ENCODE results near the gene RASA2. TPM values are rescaled to one million over a fixed set of nuclear protein-coding genes. Genes with fewer than 3 reads are reported as not detected.

RASA2 gene
- total and polyA plus RNA-seq, 10 of the 15 experiments (the other 5 are each of a cell fraction or from before 2014, with no cell fraction given), result 1.9 to 9.4 (median 7.2) TPM

DNA sequence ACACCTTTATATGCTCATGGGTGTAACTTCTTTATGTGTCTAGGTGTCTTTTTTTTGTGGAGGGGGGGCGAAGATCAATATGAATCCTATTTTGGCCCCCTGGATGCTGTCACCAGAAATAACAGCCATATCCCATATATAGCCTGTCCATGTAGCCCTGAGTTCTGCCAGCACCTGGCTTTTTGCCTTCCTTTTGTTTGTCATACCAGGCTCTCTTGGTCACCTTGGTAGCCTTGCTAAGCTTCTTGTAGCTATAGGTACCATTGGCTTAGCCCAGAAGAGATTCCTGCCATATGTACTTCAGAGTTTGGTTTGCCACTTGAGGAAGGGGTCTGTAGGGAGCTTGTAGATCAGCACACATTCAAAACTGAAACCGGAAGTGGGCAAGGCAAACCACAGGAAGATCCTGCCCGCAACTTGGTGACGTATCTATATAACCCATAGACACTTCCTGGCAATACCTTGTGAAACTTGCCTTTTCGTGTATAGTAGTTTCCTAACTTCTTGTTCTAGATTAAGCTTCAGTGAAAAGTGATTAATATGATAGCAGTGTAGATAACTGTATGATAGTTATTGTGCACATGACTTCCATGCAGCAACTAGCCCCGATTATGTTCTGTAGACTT is 11.9 kb downstream of the RASA2 start (continued):
- TF ChIP-seq, protein P1, sequence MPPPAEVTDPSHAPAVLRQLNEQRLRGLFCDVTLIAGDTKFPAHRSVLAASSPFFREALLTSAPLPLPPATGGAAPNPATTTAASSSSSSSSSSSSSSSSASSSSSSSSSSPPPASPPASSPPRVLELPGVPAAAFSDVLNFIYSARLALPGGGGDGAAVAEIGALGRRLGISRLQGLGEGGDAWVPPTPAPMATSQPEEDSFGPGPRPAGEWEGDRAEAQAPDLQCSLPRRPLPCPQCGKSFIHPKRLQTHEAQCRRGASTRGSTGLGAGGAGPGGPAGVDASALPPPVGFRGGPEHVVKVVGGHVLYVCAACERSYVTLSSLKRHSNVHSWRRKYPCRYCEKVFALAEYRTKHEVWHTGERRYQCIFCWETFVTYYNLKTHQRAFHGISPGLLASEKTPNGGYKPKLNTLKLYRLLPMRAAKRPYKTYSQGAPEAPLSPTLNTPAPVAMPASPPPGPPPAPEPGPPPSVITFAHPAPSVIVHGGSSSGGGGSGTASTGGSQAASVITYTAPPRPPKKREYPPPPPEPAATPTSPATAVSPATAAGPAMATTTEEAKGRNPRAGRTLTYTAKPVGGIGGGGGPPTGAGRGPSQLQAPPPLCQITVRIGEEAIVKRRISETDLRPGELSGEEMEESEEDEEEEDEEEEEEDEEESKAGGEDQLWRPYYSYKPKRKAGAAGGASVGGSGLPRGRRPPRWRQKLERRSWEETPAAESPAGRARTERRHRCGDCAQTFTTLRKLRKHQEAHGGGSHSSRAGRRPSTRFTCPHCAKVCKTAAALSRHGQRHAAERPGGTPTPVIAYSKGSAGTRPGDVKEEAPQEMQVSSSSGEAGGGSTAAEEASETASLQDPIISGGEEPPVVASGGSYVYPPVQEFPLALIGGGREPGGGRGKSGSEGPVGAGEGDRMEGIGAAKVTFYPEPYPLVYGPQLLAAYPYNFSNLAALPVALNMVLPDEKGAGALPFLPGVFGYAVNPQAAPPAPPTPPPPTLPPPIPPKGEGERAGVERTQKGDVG (CRISPR knock-in tag; IDR thresholded peaks at IDR 0.05), result no peak
- TF ChIP-seq RELA (IDR thresholded peaks at IDR 0.05; ENCODE audit: borderline replicate concordance, partially characterized antibody), result no peak
- TF ChIP-seq POU2F2 (IDR thresholded peaks at IDR 0.05; ENCODE audit: borderline replicate concordance, low read depth, low read length), result peak; percentile 55; the same call in 1 of the 3 replicates
- no peak for TF ChIP-seq JUNB (IDR thresholded peaks at IDR 0.05)
- TF ChIP-seq YY1 (IDR thresholded peaks at IDR 0.05; ENCODE audit: low read depth, low read length), result no peak
- TF ChIP-seq NFYA (IDR thresholded peaks at IDR 0.05; ENCODE audit: borderline replicate concordance, low read depth, low read length), result no peak
- peak; percentile 77 for TF ChIP-seq IRF4 (IDR thresholded peaks at IDR 0.05; ENCODE audit: low read depth, low read length)
- no peak for TF ChIP-seq BRCA1 (IDR thresholded peaks at IDR 0.05; ENCODE audit: low read depth, low read length)
- TF ChIP-seq, protein P2, sequence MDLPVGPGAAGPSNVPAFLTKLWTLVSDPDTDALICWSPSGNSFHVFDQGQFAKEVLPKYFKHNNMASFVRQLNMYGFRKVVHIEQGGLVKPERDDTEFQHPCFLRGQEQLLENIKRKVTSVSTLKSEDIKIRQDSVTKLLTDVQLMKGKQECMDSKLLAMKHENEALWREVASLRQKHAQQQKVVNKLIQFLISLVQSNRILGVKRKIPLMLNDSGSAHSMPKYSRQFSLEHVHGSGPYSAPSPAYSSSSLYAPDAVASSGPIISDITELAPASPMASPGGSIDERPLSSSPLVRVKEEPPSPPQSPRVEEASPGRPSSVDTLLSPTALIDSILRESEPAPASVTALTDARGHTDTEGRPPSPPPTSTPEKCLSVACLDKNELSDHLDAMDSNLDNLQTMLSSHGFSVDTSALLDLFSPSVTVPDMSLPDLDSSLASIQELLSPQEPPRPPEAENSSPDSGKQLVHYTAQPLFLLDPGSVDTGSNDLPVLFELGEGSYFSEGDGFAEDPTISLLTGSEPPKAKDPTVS (IDR thresholded peaks at IDR 0.05; ENCODE audit: low read depth, low read length), result no peak
- TF ChIP-seq, protein P3, sequence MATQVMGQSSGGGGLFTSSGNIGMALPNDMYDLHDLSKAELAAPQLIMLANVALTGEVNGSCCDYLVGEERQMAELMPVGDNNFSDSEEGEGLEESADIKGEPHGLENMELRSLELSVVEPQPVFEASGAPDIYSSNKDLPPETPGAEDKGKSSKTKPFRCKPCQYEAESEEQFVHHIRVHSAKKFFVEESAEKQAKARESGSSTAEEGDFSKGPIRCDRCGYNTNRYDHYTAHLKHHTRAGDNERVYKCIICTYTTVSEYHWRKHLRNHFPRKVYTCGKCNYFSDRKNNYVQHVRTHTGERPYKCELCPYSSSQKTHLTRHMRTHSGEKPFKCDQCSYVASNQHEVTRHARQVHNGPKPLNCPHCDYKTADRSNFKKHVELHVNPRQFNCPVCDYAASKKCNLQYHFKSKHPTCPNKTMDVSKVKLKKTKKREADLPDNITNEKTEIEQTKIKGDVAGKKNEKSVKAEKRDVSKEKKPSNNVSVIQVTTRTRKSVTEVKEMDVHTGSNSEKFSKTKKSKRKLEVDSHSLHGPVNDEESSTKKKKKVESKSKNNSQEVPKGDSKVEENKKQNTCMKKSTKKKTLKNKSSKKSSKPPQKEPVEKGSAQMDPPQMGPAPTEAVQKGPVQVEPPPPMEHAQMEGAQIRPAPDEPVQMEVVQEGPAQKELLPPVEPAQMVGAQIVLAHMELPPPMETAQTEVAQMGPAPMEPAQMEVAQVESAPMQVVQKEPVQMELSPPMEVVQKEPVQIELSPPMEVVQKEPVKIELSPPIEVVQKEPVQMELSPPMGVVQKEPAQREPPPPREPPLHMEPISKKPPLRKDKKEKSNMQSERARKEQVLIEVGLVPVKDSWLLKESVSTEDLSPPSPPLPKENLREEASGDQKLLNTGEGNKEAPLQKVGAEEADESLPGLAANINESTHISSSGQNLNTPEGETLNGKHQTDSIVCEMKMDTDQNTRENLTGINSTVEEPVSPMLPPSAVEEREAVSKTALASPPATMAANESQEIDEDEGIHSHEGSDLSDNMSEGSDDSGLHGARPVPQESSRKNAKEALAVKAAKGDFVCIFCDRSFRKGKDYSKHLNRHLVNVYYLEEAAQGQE (IDR thresholded peaks at IDR 0.05; ENCODE audit: low read depth, low read length), result no peak
- no peak for TF ChIP-seq NBN (IDR thresholded peaks at IDR 0.05)
- no peak for TF ChIP-seq TCF3 (IDR thresholded peaks at IDR 0.05; ENCODE audit: borderline replicate concordance, insufficient read depth, low read depth, low read length)
- TF ChIP-seq DPF2 (IDR thresholded peaks at IDR 0.05), result peak; percentile 65
- no peak for TF ChIP-seq ZNF274 (IDR thresholded peaks at IDR 0.05; ENCODE audit: insufficient read depth, insufficient read length)
- peak; percentile 45; the same call in 1 of the 2 replicates for TF ChIP-seq PAX5 (IDR thresholded peaks at IDR 0.05; ENCODE audit: borderline replicate concordance, low read depth, low read length)
- no peak for TF ChIP-seq MYC (IDR thresholded peaks at IDR 0.05; ENCODE audit: insufficient read depth, insufficient read length, insufficient replicate concordance, low read length, severe bottlenecking)
- TF ChIP-seq, protein P4, sequence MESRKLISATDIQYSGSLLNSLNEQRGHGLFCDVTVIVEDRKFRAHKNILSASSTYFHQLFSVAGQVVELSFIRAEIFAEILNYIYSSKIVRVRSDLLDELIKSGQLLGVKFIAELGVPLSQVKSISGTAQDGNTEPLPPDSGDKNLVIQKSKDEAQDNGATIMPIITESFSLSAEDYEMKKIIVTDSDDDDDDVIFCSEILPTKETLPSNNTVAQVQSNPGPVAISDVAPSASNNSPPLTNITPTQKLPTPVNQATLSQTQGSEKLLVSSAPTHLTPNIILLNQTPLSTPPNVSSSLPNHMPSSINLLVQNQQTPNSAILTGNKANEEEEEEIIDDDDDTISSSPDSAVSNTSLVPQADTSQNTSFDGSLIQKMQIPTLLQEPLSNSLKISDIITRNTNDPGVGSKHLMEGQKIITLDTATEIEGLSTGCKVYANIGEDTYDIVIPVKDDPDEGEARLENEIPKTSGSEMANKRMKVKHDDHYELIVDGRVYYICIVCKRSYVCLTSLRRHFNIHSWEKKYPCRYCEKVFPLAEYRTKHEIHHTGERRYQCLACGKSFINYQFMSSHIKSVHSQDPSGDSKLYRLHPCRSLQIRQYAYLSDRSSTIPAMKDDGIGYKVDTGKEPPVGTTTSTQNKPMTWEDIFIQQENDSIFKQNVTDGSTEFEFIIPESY (IDR thresholded peaks at IDR 0.05), result no peak
- TF ChIP-seq CREB1 (IDR thresholded peaks at IDR 0.05; ENCODE audit: low read depth), result peak; percentile 76
- 0 out of 2 replicates have a peak, but pooled peaks have one; percentile 21 for TF ChIP-seq CBX5 (IDR thresholded peaks at IDR 0.05; ENCODE audit: low read depth)
- peak; percentile 99 for TF ChIP-seq RUNX3 (IDR thresholded peaks at IDR 0.05; ENCODE audit: low read length)
- no peak for TF ChIP-seq STAT1 (conservative IDR thresholded peaks at IDR 0.05)
- no peak for TF ChIP-seq HDAC2 (IDR thresholded peaks at IDR 0.05)

Measured in GM12878 (cell line).